Caco-2 (cell line): ENCODE measurements around the gene ZNF511. TPM values are rescaled to one million over a fixed set of nuclear protein-coding genes. Genes with fewer than 3 reads are reported as not detected.

Experiments
- BruUV-seq: library from RNA; stranded (reverse); fragments of 400-500 nt; replicated peaks from 2 replicates; lab custom pipeline; 2021; lab: Mats Ljungman, UMichigan
- CTCF ChIA-PET: fragments of 300-600 bp; sonication (Branson Sonifier 250); formaldehyde crosslinking; loops from one replicate; lab custom pipeline; 2022; ENCODE audit warnings: antibody characterized with exemption; lab: Charles Lee
- POLR2A ChIA-PET: fragments of 300-600 bp; sonication (Branson Sonifier 250); formaldehyde crosslinking; loops from one replicate; lab custom pipeline; 2022; ENCODE audit warnings: antibody characterized with exemption; lab: Charles Lee
- DNase-seq, 2 experiments: peaks; one replicate each; pipeline versions ENCODE4 v3.0.0 to v3.0.0-alpha.2; 2020 to 2022
- H3K27me3 ChIP-seq: replicated peaks from 2 replicates; pipeline ENCODE4 v1.6.0; 2011; ENCODE audit warnings: low read length; ENCODE audit not compliant: control insufficient read depth, insufficient read depth
- H3K36me3 ChIP-seq: 2 replicates; pipeline ENCODE4 v1.5.1; 2011; ENCODE audit warnings: low read length; ENCODE audit not compliant: control insufficient read depth, insufficient read depth
- H3K4me1 ChIP-seq: fragments of 250-450 bp; sonication (Bioruptor Pico); 2 replicates; pipeline ENCODE4 v1.5.1; 2020; ENCODE audit warnings: mild to moderate bottlenecking
- H3K4me3 ChIP-seq: 2 replicates; pipeline ENCODE4 v1.5.1; 2011; ENCODE audit warnings: low read depth, mild to moderate bottlenecking, control low read depth, low read length
- H3K9me3 ChIP-seq: fragments of 250-450 bp; sonication (Bioruptor Pico); 2 replicates; pipeline ENCODE4 v1.5.1; 2020; ENCODE audit warnings: mild to moderate bottlenecking, moderate library complexity
- H3K27ac Mint-ChIP-seq: one replicate; pipeline ENCODE4 v1.8.0; 2022; ENCODE audit warnings: mixed read lengths; ENCODE audit not compliant: unreplicated experiment
- H3K27me3 Mint-ChIP-seq: one replicate; pipeline ENCODE4 v1.8.0; 2022; ENCODE audit warnings: mixed read lengths; ENCODE audit not compliant: insufficient read depth, unreplicated experiment
- H3K36me3 Mint-ChIP-seq: one replicate; pipeline ENCODE4 v1.8.0; 2022; ENCODE audit warnings: mild to moderate bottlenecking, mixed read lengths; ENCODE audit not compliant: insufficient read depth, unreplicated experiment
- H3K4me1 Mint-ChIP-seq: one replicate; pipeline ENCODE4 v1.8.0; 2022; ENCODE audit warnings: low read depth, mixed read lengths; ENCODE audit not compliant: unreplicated experiment
- H3K4me3 Mint-ChIP-seq: one replicate; pipeline ENCODE4 v1.8.0; 2022; ENCODE audit warnings: mild to moderate bottlenecking, moderate library complexity, mixed read lengths; ENCODE audit not compliant: unreplicated experiment
- H3K9me3 Mint-ChIP-seq: one replicate; pipeline ENCODE4 v1.8.0; 2022; ENCODE audit warnings: mixed read lengths; ENCODE audit not compliant: unreplicated experiment
- intact Hi-C: fragments of 100-400 bp; cut with micrococcal nuclease; formaldehyde crosslinking; loops from one replicate; pipeline ENCODE4 v1.10.0; 2022; ENCODE audit not compliant: unreplicated experiment
- total RNA-seq: library from RNA; stranded (reverse); gene quantifications from 2 replicates; pipeline ENCODE4 v1.2.3, GENCODE V29; 2022
- TF ChIP-seq, protein P1 (sequence below), 2 experiments: fragments of 200-600 bp in 1 of 2; IDR thresholded peaks; 1 replicate in 1 of 2; 2 replicates in 1 of 2; pipeline versions ENCODE4 v1.5.1 to v1.8.0; 2011 to 2022; ENCODE audit warnings: antibody characterized with exemption in 1 of 2, control low read depth in 1 of 2, inconsistent platforms in 1 of 2, low read depth in 1 of 2, low read length in 1 of 2, mild to moderate bottlenecking in 1 of 2, moderate library complexity in 1 of 2; ENCODE audit not compliant: insufficient read depth in 1 of 2, severe bottlenecking in 1 of 2, unreplicated experiment in 1 of 2

The ZNF511 gene
- total RNA-seq, 1 experiment from 2014 or later = 98.5 TPM

DNA sequence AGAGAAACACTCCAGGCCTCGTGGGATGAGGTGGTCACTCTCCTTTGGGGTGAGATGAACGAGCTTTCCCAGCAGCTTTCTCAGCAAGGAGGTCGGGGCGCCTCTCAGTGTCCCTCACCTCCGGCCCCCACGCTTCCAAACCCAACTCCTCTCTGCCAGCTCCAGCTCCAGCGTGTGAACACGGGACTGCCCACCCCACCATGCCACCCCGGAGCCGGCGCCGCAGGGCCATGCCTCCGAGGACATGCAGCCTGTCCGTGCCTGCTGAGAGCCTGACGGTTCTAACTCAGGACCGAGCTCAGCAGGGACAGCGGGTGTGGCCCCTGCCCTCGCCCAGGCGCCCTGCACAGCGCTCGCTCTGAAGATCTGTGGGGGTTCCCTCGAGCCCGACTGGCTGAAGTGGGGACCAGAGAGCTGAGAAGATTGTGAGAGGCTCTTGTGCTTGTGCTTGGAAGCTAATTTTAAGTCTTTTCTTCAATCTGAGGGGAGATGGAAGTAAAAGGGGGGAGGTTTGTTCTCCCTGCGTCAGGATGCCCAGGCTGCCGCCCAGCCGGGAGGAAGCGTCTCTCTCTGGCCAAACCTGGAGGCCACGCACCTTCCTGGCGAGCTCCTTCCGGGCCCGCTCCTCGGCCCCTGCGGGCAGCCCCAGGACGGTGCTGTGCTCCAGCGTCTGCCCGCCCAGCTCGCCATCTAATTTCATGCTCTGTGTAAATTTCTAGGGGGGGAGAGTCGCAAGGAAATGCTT is 26.9 kb upstream of the ZNF511 start:
- intact Hi-C loops = no loop called here

DNA sequence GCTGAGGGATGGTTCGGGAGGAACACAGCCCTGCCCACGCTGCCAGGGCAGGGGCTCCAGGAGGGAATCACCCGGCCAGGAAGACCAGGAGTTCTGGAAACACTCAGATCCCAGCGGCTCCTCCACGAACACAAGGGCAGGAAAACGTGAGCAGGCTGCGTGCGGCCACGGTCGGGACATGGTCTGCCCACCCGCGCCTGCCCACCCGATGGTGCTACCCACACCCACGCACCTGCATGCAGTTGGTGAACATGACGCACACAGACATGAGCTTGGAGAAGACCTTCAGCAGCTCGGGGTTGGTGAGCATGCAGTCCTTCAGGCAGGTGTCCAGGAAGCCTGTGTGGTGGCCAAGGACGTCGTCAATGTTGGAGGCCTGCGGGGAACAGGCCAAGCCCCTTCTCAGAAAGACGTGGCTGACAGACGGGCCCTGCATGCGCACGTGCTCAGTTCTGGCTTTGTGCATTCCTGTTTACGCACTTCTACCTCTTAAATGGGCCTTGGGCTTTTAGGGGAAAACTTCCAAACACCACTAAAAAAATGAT is 25.8 kb upstream of the ZNF511 start:
- ChIA-PET CTCF (no interaction called here), POLR2A (no interaction called here)
- no peak overlapping the region for H3K4me3 ChIP-seq
- no TSS peak for BruUV-seq
- H3K36me3 ChIP-seq = peaks cover 14% of the 10 kb centered on the region
- intact Hi-C loops = no loop called here
- H3K27me3 ChIP-seq = no peaks in the 10 kb centered on the region
- no peak for DNase-seq
- Mint-ChIP-seq H3K27me3 (no peaks in the 10 kb centered on the region), H3K9me3 (no peaks in the 10 kb centered on the region), H3K27ac (no peak overlapping the region), H3K36me3 (peaks cover 70% of the 10 kb centered on the region), H3K4me1 (peaks cover 11% of the 10 kb centered on the region), H3K4me3 (no peak overlapping the region)
- TF ChIP-seq, protein P1, sequence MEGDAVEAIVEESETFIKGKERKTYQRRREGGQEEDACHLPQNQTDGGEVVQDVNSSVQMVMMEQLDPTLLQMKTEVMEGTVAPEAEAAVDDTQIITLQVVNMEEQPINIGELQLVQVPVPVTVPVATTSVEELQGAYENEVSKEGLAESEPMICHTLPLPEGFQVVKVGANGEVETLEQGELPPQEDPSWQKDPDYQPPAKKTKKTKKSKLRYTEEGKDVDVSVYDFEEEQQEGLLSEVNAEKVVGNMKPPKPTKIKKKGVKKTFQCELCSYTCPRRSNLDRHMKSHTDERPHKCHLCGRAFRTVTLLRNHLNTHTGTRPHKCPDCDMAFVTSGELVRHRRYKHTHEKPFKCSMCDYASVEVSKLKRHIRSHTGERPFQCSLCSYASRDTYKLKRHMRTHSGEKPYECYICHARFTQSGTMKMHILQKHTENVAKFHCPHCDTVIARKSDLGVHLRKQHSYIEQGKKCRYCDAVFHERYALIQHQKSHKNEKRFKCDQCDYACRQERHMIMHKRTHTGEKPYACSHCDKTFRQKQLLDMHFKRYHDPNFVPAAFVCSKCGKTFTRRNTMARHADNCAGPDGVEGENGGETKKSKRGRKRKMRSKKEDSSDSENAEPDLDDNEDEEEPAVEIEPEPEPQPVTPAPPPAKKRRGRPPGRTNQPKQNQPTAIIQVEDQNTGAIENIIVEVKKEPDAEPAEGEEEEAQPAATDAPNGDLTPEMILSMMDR (IDR thresholded peaks at IDR 0.05; ENCODE audit: insufficient read depth in 1 of 2, low read depth in 1 of 2, low read length in 1 of 2, severe bottlenecking in 1 of 2, unreplicated experiment in 1 of 2) = no peak
- H3K4me1 ChIP-seq = peaks cover 18% of the 10 kb centered on the region
- H3K9me3 ChIP-seq = no peaks in the 10 kb centered on the region

More for the DNA sequence above, 26.9 kb upstream of the ZNF511 start:
- BruUV-seq = no TSS peak
- Histone ChIP-seq H3K36me3 (peaks cover 13% of the 10 kb centered on the region), H3K4me1 (peaks cover 29% of the 10 kb centered on the region), H3K27me3 (no peaks in the 10 kb centered on the region), H3K4me3 (no peak overlapping the region), H3K9me3 (no peaks in the 10 kb centered on the region)
- H3K4me3 Mint-ChIP-seq = no peak overlapping the region
- H3K4me1 Mint-ChIP-seq = peaks cover 11% of the 10 kb centered on the region
- peaks cover 66% of the 10 kb centered on the region for H3K36me3 Mint-ChIP-seq
- H3K9me3 Mint-ChIP-seq = no peaks in the 10 kb centered on the region
- TF ChIP-seq, protein P1 (IDR thresholded peaks at IDR 0.05; ENCODE audit: insufficient read depth in 1 of 2, low read depth in 1 of 2, low read length in 1 of 2, severe bottlenecking in 1 of 2, unreplicated experiment in 1 of 2) = no peak
- H3K27ac Mint-ChIP-seq = no peak overlapping the region
- DNase-seq = no peak
- CTCF ChIA-PET = interaction anchor here (0.6 kb wide), 1 partner anchor 76 kb away, joined by 3 read pairs; no protein-coding TSS in a partner anchor
- no peaks in the 10 kb centered on the region for H3K27me3 Mint-ChIP-seq
- POLR2A ChIA-PET = no interaction called here

DNA sequence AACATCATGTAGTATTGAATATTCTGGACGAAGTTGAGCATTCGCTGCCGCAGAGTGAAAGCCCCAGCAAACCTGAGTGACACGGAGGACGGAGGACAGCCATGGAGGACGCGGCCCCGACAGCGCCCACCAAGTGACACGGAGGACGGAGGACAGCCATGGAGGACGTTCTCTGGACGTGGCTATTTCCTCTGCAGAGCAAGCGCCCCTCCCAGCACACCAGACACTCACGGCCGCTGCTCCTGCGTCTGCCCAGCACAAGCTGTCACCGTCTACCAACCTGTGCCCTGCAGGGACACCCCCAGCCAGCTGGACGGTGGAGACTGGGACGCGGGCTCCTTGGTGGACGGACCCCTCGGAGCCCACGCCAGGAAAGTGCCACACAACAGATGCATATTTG is 24.8 kb upstream of the ZNF511 start:
- TF ChIP-seq, protein P1 (IDR thresholded peaks at IDR 0.05; ENCODE audit: insufficient read depth in 1 of 2, low read depth in 1 of 2, low read length in 1 of 2, severe bottlenecking in 1 of 2, unreplicated experiment in 1 of 2) = no peak
- Mint-ChIP-seq H3K9me3 (no peaks in the 10 kb centered on the region), H3K4me1 (peaks cover 1% of the 10 kb centered on the region), H3K4me3 (no peak overlapping the region), H3K27ac (no peak overlapping the region), H3K27me3 (no peaks in the 10 kb centered on the region), H3K36me3 (peaks cover 70% of the 10 kb centered on the region)
- ChIA-PET CTCF (no interaction called here), POLR2A (no interaction called here)
- Histone ChIP-seq H3K4me1 (peaks cover 8% of the 10 kb centered on the region), H3K4me3 (no peak overlapping the region), H3K27me3 (no peaks in the 10 kb centered on the region), H3K36me3 (peaks cover 14% of the 10 kb centered on the region), H3K9me3 (no peaks in the 10 kb centered on the region)
- no TSS peak for BruUV-seq
- DNase-seq = no peak
- intact Hi-C loops = no loop called here
